ENCODE results near the gene KIF13A.

GRCh38 chr6:17744019-17744756 is 243.2 kb downstream of the KIF13A start:
- TF ChIP-seq POLR2A (IDR thresholded peaks at IDR 0.05) (no peak), CTCF (IDR thresholded peaks at IDR 0.05) (no peak)
